GM10266 (cell line): ENCODE results near the gene HAGHL.

ENCODE experiments used
- DNase-seq: peaks from one replicate; pipeline ENCODE4 v3.0.0; 2012; ENCODE audit errors: extremely low spot score
- CTCF ChIP-seq: IDR thresholded peaks from 2 replicates; pipeline ENCODE4 v1.5.1; 2012; ENCODE audit warnings: mild to moderate bottlenecking, low read depth; ENCODE audit not compliant: control insufficient read depth, insufficient read depth; ENCODE audit errors: missing control alignments

Gene HAGHL

GRCh38 chr16:700684-701584 lies 26.0 kb upstream of the HAGHL start:
- TF ChIP-seq CTCF: no peak
- peak; percentile 74 for DNase-seq

- no peak for TF ChIP-seq CTCF
- DNase-seq: no peak
These were observed 24.6 kb upstream of the HAGHL start for GRCh38 chr16:702341-702740.

- no peak for DNase-seq
- TF ChIP-seq CTCF: no peak
These were observed 23.5 kb upstream of the HAGHL start for GRCh38 chr16:703406-703805.

- TF ChIP-seq CTCF: no peak
These were observed 22.9 kb upstream of the HAGHL start for GRCh38 chr16:704047-704446.

GRCh38 chr16:704552-705380 lies 22.1 kb upstream of the HAGHL start:
- DNase-seq: no peak
- TF ChIP-seq CTCF: no peak

More at GRCh38 chr16:704047-704446, 22.9 kb upstream of the HAGHL start:
- no peak for DNase-seq

GRCh38 chr16:705431-706188 lies 21.3 kb upstream of the HAGHL start, which contains the start of gene FBXL16:
Gene FBXL16 (minus strand): TSS chr16:705801. CDS start chr16:697405, 8,396 bp downstream.
- no peak for TF ChIP-seq CTCF

More at GRCh38 chr16:705431-706188, 21.3 kb upstream of the HAGHL start, which contains the start of gene FBXL16:
- DNase-seq: no peak
